Myocyte (in vitro differentiated cells): ENCODE data around the gene PLOD1. TPM values are rescaled to one million over a fixed set of nuclear protein-coding genes. Genes with fewer than 3 reads are reported as not detected.
"Not testable (repeated sequence)": the region's sequence is repeated elsewhere in the genome, so short reads cannot be mapped to it uniquely, and the experiment has no call there.

Experiments used
- DNase-seq: peaks from one replicate; pipeline ENCODE4 v3.0.0-alpha.2; 2012; ENCODE audit warnings: low read depth
- total RNA-seq: library from RNA; depleted of rRNA; stranded (reverse); fragments of >200 nt; gene quantifications from 2 replicates; pipeline ENCODE4 v1.2.3, GENCODE V29; 2014

PLOD1 gene
- total RNA-seq, 1 donor from 2014 or later, result 152 TPM

DNA sequence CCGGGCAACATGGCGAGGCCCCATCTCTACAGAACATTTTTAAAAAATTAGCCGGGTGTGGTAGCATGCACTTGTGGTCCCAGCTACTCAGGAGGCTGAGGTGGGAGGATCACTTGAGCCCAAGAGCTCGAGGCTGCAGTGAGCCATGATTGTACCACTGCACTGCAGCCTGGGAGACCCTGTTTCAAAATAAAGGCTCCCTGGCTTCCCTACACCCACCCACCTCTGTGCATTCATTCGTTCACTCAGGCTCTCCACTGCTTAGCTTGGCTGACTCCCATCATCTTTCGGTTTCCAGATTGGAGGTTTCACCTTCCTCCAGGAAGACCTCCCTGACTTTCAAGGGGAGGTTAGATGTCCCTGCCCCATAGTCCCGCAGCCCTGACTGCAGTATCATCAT is 22.5 kb upstream of the PLOD1 start:
- DNase-seq, result no peak

DNA sequence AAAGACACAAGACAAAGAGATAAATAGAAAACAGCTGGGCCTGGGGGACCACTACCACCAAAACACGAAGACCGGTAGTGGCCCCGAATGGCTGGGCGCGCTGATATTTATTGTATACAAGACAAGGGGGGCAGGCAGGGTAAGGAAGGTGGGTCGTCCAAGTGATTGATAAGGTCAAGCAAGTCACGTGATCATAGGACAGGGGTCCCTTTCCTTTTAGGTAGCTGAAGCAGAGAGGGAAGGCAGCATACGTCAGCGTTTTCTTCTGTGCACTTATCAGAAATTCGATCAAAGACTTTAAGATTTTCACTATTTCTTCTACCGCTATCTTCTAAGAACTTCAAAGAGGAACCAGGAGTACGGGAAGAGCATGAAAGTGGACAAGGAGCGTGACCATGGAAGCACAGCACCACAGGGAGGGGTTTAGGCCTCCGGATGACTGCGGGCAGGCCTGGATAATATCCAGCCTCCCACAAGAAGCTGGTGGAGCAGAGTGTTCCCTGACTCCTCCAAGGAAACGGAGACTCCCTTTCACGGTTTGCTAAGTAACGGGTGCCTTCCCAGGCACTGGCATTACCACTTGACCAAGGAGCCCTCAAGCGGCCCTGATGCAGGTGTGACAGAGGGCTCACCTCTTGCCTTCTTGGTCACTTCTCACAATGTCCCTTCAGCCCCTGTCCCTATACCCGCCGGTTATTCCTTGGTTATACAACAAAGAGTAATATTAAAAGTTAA is 21.9 kb upstream of the PLOD1 start:
- not testable (repeated sequence) for DNase-seq

DNA sequence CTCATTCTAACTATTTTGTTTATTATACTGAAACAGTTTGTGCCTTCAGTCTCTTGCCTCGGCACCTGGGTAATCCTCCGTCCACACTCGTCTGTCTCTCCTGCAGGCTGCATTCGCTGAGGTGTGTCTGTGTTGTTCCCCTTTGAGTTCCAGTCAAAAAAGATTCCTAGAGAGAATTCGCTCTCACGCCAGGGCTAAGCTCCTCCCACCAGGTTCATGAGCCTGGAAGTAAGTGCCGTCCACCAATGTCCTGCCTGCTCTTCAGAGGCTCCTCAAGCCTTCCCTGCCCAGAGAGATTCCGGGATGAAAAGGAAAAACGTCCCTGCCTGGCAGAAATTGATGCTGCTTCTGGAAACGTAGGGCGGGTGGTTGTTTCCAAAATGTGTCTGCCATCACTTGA is 21.2 kb upstream of the PLOD1 start:
- DNase-seq, result no peak

DNA sequence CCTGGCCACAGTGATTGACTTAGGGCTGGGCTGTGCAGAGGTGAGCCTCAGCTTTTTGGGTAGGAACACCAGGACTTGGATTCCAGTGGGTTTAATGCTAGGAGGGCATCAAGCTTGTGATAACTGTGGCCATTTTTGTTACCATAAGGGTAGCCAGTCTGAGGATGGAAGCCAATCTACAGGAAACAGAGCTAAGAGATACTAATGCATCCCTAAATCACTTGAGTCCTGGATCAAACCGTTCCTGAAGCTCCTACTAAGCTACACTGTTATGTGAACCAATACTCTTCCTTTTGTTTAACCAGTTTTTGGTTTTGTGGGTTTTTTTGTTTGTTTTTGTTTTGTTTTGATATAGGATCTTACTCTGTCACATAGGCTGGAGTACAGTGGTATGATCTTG is 20.5 kb upstream of the PLOD1 start:
- DNase-seq, result no peak

DNA sequence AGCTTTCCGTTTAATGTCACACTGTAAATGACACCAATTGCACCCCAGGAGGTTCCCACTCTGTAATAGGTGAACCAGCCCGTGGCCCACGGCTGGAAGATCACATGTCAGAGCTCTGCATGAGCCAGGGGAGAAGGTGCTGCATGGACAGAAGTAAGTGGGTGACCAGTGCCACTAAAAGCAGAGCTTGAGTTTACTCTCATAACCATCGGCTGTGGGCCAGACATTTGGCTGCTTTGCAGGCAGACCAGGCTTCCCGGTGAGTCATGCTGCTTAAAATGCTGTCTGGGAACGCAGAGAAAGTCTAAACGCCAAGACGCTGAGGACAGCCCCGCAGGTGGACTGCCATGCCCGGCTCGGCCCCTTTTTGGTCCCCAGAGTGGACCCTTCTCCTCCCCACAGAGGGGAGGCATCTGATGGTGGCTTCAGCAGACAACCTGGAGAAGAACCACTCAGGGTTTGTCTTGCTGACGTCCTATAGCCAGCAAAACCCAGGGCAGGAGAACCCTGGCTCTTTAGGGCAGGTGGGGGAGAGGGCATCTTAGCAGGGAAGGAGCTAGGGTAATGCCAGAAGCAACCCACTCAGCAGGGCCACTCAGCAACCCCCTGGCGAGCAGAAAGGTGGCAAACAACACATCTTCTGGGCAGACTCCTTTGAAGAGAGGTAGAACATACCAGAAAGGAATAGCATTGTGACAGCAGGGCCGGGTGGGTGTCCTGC is 15.6 kb upstream of the PLOD1 start:
- peak; percentile 94 for DNase-seq

DNA sequence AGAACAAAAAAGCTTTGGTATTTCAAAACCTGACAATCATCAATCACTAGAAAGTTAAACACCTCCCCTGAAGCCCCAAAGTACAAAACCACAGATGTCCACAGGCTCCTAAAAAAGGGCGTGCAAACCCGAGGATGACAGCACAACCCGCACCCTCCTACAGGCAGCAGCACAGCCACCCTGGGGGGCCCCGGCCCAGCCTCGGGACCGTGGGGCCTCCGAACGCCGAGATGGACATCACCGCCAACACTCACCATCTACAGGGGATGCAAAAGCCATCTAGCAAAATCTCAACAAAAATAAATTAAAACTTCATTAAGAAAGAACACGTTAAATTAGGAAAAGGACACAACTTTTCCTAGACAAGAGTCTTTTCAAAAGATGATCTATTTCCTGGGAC is 14.9 kb upstream of the PLOD1 start:
- DNase-seq, result no peak

DNA sequence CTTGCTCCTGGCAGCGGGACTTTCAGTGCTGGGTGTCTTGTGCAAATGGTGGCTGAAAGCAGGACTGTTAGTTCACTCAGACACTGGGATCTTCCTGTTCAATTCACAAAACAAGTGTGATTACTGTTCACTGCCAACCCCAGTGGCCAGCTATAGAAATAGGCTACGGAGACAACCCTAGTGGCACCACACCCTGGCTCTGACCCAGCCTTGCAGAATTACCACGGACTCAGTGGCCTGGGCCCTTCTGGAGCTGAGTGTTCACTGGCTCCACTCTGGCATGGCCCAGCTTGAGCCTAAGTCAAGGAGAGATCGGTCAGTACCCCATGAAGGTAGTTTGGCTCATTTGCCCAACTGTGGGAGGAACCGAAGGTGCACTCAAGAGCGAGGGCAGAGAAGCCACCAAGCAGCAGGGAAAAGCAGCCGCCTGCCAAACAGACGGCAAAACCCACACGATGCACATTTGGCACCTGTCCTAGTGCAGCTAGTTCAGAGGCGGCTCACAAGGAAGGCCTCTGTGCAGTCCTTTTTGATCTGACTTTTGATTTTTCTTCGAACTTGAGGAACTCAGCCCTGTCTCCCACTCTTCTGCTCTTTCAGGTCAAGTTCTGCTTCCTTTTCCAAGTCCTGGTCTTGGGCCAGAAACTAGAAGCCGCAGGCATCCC is 14.1 kb upstream of the PLOD1 start:
- DNase-seq, result no peak

DNA sequence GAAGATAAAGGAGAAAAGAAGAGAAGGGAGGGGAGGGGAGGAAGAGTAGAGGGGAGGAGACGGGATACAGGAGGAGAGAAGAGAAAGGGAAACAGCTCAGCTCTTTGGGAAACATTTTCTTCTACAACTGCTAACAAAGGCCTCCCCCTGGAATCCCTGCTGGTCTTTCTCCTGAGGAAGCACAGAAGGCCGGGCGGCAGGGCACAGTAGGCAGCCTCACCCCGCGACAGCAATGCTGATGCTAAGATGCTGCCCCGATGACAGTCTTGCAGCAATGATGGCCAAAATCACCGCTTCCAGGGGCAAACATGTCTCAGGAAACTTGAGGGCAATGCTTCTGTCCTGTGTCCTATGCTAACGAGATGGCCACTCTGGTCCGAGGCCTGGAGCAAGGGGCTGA is 13.5 kb upstream of the PLOD1 start:
- no peak for DNase-seq

DNA sequence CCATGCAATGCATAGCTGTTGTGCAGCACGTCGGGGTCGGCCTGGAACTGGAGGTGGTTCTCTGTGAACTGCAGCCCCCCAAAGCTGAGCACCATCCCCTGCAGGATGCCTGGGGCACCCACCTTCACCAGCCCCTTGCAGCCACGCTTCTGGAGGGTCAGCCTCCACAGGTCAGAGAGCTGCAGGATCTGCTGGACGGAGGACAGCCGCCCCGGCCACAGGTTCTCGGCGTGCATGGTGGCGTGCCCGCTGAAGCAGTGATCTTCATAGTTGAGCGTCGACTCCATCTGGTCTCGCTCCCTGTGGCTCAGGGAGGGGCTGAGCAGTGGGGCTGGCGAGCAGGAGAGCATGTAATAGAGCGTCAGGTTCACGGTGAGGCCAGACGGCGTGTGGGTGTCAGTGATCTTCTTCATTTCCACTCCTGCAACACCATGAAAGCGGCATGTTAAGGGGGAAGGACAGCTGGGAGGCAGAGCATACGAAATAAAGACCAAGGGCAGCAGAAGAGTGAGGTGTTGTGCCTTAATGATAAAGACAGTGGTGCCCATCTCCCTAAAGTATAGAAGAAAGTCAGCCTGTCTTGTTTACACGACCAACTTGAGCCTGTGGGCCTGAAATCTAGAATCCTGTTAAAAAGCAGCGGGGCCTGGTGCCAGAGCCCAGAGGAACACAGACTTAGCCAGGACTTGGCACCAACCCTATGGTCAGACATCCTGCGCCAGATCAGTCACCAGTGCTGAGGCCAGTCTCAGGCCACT is 11.3 kb upstream of the PLOD1 start:
- DNase-seq, result no peak

DNA sequence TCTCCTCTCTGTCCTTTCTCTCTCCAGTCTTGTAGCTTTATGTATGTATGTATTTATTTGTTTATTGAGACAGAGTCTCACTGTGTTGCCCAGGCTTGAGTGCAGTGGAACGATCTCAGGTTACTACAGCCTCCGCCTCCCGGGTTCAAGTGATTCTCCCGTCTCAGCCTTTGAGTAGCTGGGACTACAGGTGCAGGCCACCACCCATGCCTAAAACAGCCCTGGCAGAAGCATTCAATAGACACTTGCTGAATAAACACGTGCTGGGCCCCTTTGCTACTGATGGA is 10.7 kb upstream of the PLOD1 start:
- DNase-seq, result no peak

DNA sequence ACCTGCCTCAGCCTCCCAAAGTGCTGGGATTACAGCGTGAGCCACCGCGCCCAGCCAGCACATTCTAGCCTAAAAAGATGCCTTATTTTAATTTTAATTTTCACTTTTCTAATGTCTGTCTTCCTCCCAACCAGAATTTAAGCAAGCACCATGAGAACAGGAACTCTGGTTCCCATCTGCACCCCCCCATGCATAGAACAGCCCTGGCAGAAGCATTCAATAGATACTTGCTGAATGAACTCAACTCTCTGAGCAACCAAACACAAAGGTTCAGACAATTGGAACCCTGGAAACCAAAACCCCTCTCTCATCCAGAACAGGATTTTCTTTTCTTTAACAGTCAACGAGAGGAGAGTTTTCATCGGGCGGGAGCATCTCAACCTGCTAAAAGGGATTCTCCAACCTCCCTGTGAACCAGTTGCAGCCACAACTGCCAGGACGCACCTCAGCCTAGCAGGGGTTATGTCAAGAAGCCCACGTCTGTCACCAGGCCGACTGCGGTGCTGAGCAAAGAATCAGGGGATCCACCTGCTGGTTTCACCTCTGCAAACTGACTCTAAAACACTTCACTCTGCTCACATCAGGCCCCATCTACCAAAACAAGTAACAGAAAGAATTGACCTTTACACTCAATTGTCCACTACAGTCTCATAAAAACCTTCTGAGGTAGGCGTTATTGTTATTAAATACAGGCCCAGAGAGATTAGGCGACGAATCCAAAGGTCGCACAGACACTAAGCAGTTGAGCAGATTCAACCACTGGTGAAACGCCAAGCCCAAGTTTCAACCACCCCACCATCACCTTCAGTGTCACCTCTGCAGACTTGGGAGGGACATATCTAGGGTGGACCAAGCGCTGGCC is 10.0 kb upstream of the PLOD1 start:
- DNase-seq, result no peak

DNA sequence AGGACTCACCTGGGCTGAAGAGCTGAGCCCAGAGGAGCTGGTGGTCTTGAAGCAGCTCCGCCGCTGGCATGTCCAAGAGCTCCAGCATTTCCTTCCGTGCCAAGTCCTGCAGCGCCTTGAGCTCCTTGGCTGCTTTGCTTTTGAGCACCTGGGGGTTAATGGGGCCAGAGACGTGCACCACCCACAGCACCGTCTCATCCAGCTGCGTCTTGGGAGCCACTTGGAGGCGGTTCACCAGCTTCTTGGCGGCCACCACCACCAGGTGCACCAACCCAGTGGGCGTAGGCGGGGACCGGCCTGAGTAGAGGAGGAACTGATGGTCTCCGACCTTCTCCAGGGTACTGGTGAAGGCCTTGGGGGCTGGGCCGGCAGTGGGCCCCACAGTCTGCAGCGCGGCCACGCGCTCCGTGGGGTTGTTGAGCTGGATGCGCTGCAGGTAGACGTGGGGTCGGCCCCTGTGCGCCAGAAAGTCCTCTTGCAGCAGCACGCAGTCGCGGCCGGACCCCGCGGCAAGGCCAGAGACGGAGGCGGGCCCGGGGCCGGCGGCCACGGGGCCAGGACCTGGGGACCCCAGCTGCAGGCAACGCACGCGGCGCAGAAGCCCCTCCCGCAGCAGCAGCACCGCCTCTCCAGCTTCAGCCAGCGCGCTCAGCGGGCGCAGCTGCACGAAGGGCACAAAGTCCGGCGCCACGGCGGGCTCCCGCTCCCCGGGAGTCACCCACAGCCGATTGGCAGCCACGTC is 9.2 kb upstream of the PLOD1 start:
- not testable (repeated sequence) for DNase-seq

DNA sequence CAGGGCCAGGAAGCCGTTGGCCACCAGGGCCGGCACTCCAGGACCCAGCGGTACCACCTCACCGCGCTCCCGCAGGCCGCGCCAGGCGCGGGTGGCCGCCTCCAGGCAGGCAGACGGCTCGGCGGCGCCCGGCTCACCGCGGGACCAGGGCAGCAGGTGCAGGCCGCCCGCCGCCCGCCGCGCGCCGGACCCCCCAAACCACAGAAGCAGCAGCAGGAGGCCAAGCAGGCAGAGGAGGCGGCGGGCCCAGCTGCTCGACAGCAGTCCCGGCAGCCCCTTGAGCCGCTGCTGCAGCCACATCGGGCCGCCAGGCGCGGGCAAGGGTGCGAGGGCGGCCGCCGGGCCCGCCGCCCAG is 8.6 kb upstream of the PLOD1 start:
- DNase-seq, result peak; percentile 57

DNA sequence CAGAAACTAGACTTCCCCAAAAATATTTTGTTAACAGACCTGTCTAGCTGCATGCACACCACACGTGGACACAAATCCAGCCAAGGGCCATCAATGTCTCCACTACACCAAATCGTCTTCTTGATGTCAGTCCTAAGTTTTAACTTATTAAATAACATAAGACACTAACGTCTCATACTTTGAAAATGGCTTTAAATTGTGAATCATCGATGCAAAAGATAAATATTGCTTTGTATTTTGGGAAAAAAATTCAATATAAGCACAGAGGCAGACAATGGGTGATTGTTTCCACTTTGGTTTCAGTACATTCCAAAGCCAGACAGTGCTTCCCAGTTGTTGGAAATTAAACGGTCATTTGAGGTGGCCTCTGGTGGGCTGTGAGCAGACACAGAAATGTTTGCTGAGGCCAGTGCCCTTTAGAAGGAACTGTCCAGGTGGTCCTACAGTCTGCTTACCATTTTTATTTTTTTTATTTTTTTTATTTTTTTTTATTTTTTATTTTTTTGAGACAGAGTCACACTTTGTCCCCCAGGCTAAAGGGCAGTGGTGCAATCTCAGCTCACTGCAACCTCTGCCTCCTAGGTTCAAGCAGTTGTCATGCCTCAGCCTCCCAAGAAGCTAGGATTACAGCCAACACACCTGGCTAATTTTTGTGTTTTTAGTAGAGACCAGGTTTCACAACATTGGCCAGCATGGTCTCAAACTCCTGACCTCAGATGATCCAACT is 6.5 kb upstream of the PLOD1 start:
- no peak for DNase-seq

DNA sequence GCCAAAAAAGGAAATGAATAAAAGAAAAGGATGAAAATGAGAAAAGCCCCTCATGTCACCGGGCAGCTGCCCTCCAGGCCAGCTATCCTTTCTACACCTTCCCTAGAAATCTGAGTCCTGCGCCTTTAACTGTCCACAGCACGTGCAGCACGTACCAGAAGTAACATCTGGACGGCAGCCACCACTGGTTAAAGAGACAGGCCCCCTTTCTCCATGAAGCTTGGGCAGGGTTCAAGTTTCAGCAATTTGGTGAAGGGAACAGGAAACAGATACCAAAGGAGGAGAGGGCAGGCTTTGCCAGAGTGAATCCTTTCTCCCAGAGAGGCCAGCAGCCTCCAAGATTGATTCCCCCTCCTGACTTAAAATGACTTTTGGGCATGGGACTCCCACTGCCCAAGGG is 4.7 kb upstream of the PLOD1 start:
- peak; percentile 57 for DNase-seq

DNA sequence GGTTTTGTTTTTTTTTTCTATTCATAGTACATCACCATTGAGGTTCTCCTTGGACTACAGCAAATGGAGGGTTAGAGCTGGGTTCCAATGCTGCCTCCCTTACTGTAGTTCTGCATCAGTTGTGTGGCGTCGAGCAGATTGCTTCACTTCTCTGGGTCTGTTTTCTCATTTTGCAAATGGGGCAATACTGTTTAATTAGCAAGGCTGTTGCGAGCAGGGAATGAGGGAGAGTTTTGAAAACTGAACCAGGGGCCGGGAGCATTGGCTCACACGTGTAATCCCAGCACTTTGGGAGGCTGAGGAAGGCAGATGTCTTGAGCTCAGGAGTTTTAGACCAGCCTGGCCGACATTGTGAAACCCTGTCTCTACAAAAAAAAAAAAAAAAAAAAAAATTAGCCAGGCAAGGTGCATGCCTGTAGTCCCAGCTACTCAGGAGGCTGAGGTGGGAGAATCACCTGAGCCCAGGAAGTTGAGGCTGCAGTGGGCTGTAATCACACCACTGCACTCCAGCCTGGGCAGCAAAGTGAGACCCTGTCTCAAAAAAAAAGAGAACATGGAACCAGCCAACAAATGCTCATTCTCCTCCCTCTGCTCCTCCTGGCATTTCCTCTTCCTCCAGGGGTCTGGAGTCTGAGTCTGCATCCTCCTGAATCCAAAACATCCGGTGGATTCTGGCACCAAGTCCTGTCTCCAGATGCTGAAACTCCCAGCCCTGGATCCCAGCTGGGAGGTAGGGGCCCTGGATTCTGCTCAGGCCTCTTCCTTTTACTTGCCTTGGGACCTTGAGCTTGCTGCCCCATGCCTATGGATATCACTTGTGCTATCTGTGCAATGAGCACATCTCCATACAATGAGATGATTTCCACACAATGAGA is 3.7 kb upstream of the PLOD1 start:
- DNase-seq, result no peak

DNA sequence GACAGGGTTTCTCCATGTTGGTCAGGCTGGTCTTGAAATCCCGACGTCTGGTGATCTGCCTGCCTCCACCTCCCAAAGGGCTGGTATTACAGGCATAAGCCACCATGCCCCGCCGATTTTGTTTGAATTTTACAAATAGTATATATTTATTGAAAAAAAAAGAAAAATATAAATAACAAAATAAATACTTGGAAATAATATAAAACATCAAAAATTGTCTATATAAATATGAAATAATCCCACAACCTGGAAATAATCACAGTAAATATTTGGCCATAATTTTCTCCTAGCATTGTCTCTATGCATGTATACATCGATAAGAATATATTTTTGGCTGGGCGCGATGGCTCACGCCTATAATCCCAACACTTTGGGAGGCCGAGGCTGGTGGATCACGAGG is 2.7 kb upstream of the PLOD1 start:
- DNase-seq, result no peak

DNA sequence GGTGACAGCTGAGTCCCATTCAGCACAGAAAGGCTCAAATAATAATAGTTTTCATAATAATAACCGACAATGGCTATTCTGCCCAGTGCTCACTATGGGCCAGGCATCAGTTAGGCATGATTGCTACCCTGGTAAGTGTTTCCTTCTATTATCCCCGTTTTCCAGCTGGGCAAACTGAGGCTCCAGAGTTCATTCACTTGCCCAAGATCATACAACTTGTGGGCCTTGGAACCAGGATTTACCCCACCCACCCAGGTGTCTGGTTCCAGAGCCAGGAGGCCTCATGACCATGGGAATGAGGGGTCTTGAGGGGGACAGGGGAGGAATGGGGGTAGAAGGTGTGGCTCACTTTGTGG is 518 bp downstream of the PLOD1 start:
- no peak for DNase-seq

DNA sequence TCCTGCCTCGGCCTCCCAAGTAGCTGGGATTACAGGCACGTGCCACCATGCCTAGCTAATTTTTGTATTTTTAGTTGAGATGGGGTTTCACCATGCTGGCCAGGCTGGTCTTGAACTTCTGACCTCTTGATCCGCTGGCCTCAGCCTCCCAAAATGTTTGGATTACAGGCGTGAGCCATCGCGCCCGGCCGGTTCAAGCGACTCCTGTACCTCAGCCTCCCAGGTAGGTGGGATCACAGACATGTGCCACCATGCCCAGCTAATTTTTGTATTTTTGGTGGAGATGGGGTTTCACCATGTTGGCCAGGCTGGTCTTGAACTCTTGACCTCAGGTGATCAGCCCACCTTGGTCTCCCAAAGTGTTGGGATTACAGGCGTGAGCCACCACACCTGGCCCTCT is 1.2 kb downstream of the PLOD1 start:
- DNase-seq, result not testable (repeated sequence)
